Upper lobe of left lung (tissue), 4 donors: ENCODE data around the gene VPS41.

Experiments
- CTCF ChIP-seq, 6 experiments: fragments of 450-650 bp in 4 of 6; fragments of 200-600 bp in 2 of 6; sonication (generic) in 2 of 6; IDR thresholded peaks; one replicate each; pipeline ENCODE4 v1.5.1; 2016 to 2019; ENCODE audit warnings: antibody characterized with exemption in 6 of 6
- EP300 ChIP-seq, 4 donors: sonication (generic); formaldehyde crosslinking; IDR thresholded peaks; one replicate each; pipeline ENCODE4 v1.5.1; 2017; ENCODE audit warnings: antibody characterized with exemption in 4 of 4, control low read depth in 2 of 4
- POLR2A ChIP-seq, 4 donors: fragments of 450-650 bp; IDR thresholded peaks; one replicate each; pipeline ENCODE4 v1.5.1; 2016 to 2017; ENCODE audit warnings: antibody characterized with exemption in 4 of 4, mild to moderate bottlenecking in 2 of 4
- POLR2AphosphoS5 ChIP-seq, 2 donors: sonication (generic); formaldehyde crosslinking; IDR thresholded peaks; one replicate each; pipeline ENCODE4 v1.5.1; 2017; ENCODE audit warnings: antibody characterized with exemption in 2 of 2

- TF ChIP-seq POLR2AphosphoS5 (IDR thresholded peaks at IDR 0.05) = no peak
- TF ChIP-seq CTCF (IDR thresholded peaks at IDR 0.05) = no peak
- no peak for TF ChIP-seq EP300 (IDR thresholded peaks at IDR 0.05)
- no peak for TF ChIP-seq POLR2A (IDR thresholded peaks at IDR 0.05)
Observed at GRCh38 chr7:38694326-38694725, 214.7 kb downstream of the VPS41 start.
